K562 (cell line): ENCODE results near the gene TBXA2R. TPM values are rescaled to one million over a fixed set of nuclear protein-coding genes. Genes with fewer than 3 reads are reported as not detected.
A peak's percentile ranks its signal among the peaks of the same experiment; 100 is the strongest.

ENCODE experiments used
- ADNP ChIP-seq: fragments of 200-800 bp; sonication (Bioruptor generic); IDR thresholded peaks from 2 replicates; pipeline ENCODE4 v1.6.1; 2016; ENCODE audit warnings: missing genetic modification characterization, missing compliant biosample characterization
- E2F6 ChIP-seq, 2 experiments: IDR thresholded peaks; 2 replicates each; pipeline ENCODE4 v1.6.1; 2011; ENCODE audit warnings: borderline replicate concordance in 1 of 2, control low read depth in 1 of 2, low read depth in 1 of 2, low read length in 1 of 2, mild to moderate bottlenecking in 1 of 2, mixed read lengths in 1 of 2, moderate library complexity in 1 of 2; ENCODE audit not compliant: insufficient read depth in 1 of 2, insufficient read length in 1 of 2, poor library complexity in 1 of 2, severe bottlenecking in 1 of 2; ENCODE audit errors: extremely low read depth in 1 of 2
- NUFIP1 ChIP-seq: fragments of 450-650 bp; IDR thresholded peaks from 2 replicates; pipeline ENCODE4 v1.6.1; 2018; ENCODE audit not compliant: partially characterized antibody
- SIX5 ChIP-seq, 2 experiments: IDR thresholded peaks; 2 replicates each; pipeline ENCODE4 v1.6.1; 2011; ENCODE audit warnings: low read length in 2 of 2, borderline replicate concordance in 1 of 2, low read depth in 1 of 2, mild to moderate bottlenecking in 1 of 2, moderate library complexity in 1 of 2; ENCODE audit not compliant: insufficient read depth in 1 of 2
- UBTF ChIP-seq, 2 experiments: IDR thresholded peaks; 2 replicates each; pipeline ENCODE4 v1.6.1; 2012; ENCODE audit warnings: improper control_type of control experiment in 2 of 2, low read depth in 2 of 2, low read length in 2 of 2, borderline replicate concordance in 1 of 2
- ZFP30 ChIP-seq: fragments of 250-450 bp; sonication (Bioruptor Pico); IDR thresholded peaks from 2 replicates; pipeline ENCODE4 v1.8.0; 2022; ENCODE audit warnings: moderate library complexity, mild to moderate bottlenecking, inconsistent platforms, borderline replicate concordance
- ZFX ChIP-seq: sonication (generic); formaldehyde crosslinking; IDR thresholded peaks from 2 replicates; pipeline ENCODE4 v1.8.0; 2022; ENCODE audit warnings: mild to moderate bottlenecking, missing genetic modification reagents, moderate library complexity
- ZNF644 ChIP-seq: fragments of 200-800 bp; sonication (Bioruptor generic); IDR thresholded peaks from 2 replicates; pipeline ENCODE4 v1.6.1; 2016; ENCODE audit warnings: low read depth, missing genetic modification characterization, missing compliant biosample characterization
- polyA plus RNA-seq, 8 experiments: library from polyadenylated mRNA; depleted of rRNA in 4 of 8; stranded (reverse) in 5 of 8; unstranded in 3 of 8; fragments of >200 nt; fragmentation: Nextera tagmentation in 2 of 8; fragmentation: Illumina TruSeq in 1 of 8; extraction: Ambion mirVana in 2 of 8; extraction: Trizol in 1 of 8; gene quantifications; 2 replicates each; pipeline versions ENCODE4 v1.2.1 to v1.2.3, GENCODE V29; 2011 to 2014; ENCODE audit warnings: inconsistent platforms in 1 of 8, missing spikeins in 1 of 8
- total RNA-seq, 7 experiments: library from RNA; depleted of rRNA in 6 of 7; stranded (reverse); fragments of >200 nt in 6 of 7; fragmentation: Illumina TruSeq in 2 of 7; extraction: Trizol in 2 of 7; gene quantifications; 2 replicates each; pipeline versions ENCODE4 v1.2.1 to v1.2.3, GENCODE V29; 2011 to 2021; ENCODE audit warnings: low replicate concordance in 1 of 7
- TF ChIP-seq, protein P1 (sequence below), 2 experiments: fragments of 450-650 bp; formaldehyde crosslinking in 1 of 2; IDR thresholded peaks; 2 replicates each; pipeline versions ENCODE4 v1.4.0 to v1.6.1; 2014 to 2020; ENCODE audit warnings: mild to moderate bottlenecking in 2 of 2, borderline replicate concordance in 1 of 2, low read depth in 1 of 2
- TF ChIP-seq, protein P2 (sequence below): fragments of 450-650 bp; IDR thresholded peaks from 2 replicates; pipeline ENCODE4 v1.6.1; 2016
- TF ChIP-seq, protein P3 (sequence below), 2 experiments: fragments of 450-650 bp; IDR thresholded peaks; 2 replicates each; pipeline ENCODE4 v1.6.1; 2016

Gene TBXA2R
- total and polyA plus RNA-seq, 9 of the 15 experiments (the other 6 are each of a cell fraction or from before 2014, with no cell fraction given): 1.5 to 24.0 (median 2.8) TPM

- TF ChIP-seq, protein P1, sequence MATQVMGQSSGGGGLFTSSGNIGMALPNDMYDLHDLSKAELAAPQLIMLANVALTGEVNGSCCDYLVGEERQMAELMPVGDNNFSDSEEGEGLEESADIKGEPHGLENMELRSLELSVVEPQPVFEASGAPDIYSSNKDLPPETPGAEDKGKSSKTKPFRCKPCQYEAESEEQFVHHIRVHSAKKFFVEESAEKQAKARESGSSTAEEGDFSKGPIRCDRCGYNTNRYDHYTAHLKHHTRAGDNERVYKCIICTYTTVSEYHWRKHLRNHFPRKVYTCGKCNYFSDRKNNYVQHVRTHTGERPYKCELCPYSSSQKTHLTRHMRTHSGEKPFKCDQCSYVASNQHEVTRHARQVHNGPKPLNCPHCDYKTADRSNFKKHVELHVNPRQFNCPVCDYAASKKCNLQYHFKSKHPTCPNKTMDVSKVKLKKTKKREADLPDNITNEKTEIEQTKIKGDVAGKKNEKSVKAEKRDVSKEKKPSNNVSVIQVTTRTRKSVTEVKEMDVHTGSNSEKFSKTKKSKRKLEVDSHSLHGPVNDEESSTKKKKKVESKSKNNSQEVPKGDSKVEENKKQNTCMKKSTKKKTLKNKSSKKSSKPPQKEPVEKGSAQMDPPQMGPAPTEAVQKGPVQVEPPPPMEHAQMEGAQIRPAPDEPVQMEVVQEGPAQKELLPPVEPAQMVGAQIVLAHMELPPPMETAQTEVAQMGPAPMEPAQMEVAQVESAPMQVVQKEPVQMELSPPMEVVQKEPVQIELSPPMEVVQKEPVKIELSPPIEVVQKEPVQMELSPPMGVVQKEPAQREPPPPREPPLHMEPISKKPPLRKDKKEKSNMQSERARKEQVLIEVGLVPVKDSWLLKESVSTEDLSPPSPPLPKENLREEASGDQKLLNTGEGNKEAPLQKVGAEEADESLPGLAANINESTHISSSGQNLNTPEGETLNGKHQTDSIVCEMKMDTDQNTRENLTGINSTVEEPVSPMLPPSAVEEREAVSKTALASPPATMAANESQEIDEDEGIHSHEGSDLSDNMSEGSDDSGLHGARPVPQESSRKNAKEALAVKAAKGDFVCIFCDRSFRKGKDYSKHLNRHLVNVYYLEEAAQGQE (IDR thresholded peaks at IDR 0.05; ENCODE audit: borderline replicate concordance): no peak
- TF ChIP-seq, protein P1 (CRISPR knock-in tag; IDR thresholded peaks at IDR 0.05; ENCODE audit: low read depth): no peak
- peak; percentile 83 for TF ChIP-seq ZFX (CRISPR knock-in tag)
- TF ChIP-seq, protein P2, sequence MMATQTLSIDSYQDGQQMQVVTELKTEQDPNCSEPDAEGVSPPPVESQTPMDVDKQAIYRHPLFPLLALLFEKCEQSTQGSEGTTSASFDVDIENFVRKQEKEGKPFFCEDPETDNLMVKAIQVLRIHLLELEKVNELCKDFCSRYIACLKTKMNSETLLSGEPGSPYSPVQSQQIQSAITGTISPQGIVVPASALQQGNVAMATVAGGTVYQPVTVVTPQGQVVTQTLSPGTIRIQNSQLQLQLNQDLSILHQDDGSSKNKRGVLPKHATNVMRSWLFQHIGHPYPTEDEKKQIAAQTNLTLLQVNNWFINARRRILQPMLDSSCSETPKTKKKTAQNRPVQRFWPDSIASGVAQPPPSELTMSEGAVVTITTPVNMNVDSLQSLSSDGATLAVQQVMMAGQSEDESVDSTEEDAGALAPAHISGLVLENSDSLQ: peak; percentile 78
- no peak for TF ChIP-seq SIX5 (IDR thresholded peaks at IDR 0.05; ENCODE audit: borderline replicate concordance in 1 of 2, insufficient read depth in 1 of 2, low read depth in 1 of 2, low read length in 2 of 2)
- TF ChIP-seq ADNP (tag): no peak
- TF ChIP-seq UBTF (IDR thresholded peaks at IDR 0.05; ENCODE audit: borderline replicate concordance in 1 of 2, low read depth in 2 of 2, low read length in 2 of 2): no peak
- no peak for TF ChIP-seq NUFIP1
- TF ChIP-seq, protein P3, sequence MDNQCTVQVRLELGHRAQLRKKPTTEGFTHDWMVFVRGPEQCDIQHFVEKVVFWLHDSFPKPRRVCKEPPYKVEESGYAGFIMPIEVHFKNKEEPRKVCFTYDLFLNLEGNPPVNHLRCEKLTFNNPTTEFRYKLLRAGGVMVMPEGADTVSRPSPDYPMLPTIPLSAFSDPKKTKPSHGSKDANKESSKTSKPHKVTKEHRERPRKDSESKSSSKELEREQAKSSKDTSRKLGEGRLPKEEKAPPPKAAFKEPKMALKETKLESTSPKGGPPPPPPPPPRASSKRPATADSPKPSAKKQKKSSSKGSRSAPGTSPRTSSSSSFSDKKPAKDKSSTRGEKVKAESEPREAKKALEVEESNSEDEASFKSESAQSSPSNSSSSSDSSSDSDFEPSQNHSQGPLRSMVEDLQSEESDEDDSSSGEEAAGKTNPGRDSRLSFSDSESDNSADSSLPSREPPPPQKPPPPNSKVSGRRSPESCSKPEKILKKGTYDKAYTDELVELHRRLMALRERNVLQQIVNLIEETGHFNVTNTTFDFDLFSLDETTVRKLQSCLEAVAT (IDR thresholded peaks at IDR 0.05): no peak
- TF ChIP-seq ZFP30 (CRISPR knock-in tag): no peak
- TF ChIP-seq ZNF644: no peak
- TF ChIP-seq E2F6 (IDR thresholded peaks at IDR 0.05; ENCODE audit: borderline replicate concordance in 1 of 2, extremely low read depth in 1 of 2, insufficient read depth in 1 of 2, insufficient read length in 1 of 2, low read depth in 1 of 2, low read length in 1 of 2, poor library complexity in 1 of 2, severe bottlenecking in 1 of 2): peak in 1 of 2 experiments; percentile 4
These were observed at the start of gene TBXA2R (continued) for GRCh38 chr19:3606690-3607289.
